HCT116 (cell line): ENCODE measurements around the gene NAGPA. TPM values are rescaled to one million over a fixed set of nuclear protein-coding genes. Genes with fewer than 3 reads are reported as not detected.
A peak's percentile ranks its signal among the peaks of the same experiment; 100 is the strongest.

ENCODE experiments used
- ATAC-seq: fragments of 200-7000 bp; cut with Tn5 transposase; 2 replicates; pipeline ENCODE4 v1.9.1; 2020; ENCODE audit warnings: mild to moderate bottlenecking, moderate library complexity
- BruUV-seq: library from RNA; stranded (reverse); fragments of 400-500 nt; replicated peaks from 2 replicates; lab custom pipeline; 2021; lab: Mats Ljungman, UMichigan
- CTCF ChIA-PET: fragments of 300-600 bp; sonication (Branson Sonifier 250); formaldehyde crosslinking; loops from one replicate; lab custom pipeline; 2021; ENCODE audit warnings: antibody characterized with exemption; lab: Charles Lee
- POLR2A ChIA-PET: fragments of 300-600, 350-600 bp; sonication (Branson Sonifier 250); formaldehyde crosslinking; loops from one replicate; lab custom pipeline; 2021; ENCODE audit warnings: antibody characterized with exemption; lab: Charles Lee
- RAD21 ChIA-PET, 2 experiments: fragments of 300-600 bp; sonication (Branson Sonifier 250); formaldehyde crosslinking; loops; one replicate each; lab custom pipeline; 2023; ENCODE audit warnings: low total read pairs in 2 of 2; ENCODE audit not compliant: uncharacterized antibody in 2 of 2, unreplicated experiment in 2 of 2, low non-redundant PET in 1 of 2; lab: Charles Lee
- DNase-seq: peaks from one replicate; pipeline ENCODE4 v3.0.0-alpha.2; 2010; ENCODE audit warnings: low read depth, low spot score
- H2AFZ ChIP-seq: fragments of 200-600 bp; shearing (Covaris generic), sonication (generic); 2 replicates; pipeline ENCODE4 v1.6.1; 2017; ENCODE audit warnings: low read depth, mixed run types, mixed read lengths, antibody characterized with exemption, low read length; ENCODE audit not compliant: poor library complexity, severe bottlenecking
- H3K27ac ChIP-seq: 2 replicates; pipeline ENCODE4 v1.5.1; 2012; ENCODE audit warnings: low read depth, low read length
- H3K27me3 ChIP-seq: fragments of 200-600 bp; sonication (generic); 2 replicates; pipeline ENCODE4 v1.6.1; 2016; ENCODE audit warnings: mixed run types, low read length, mixed read lengths; ENCODE audit not compliant: insufficient read depth
- H3K36me3 ChIP-seq, 2 experiments: fragments of 200-500 bp in 1 of 2; fragments of 200-600 bp in 1 of 2; sonication (Bioruptor generic) in 1 of 2; sonication (generic) in 1 of 2; 2 replicates each; pipeline versions ENCODE4 v1.5.1 to v1.6.1; 2014 to 2016; ENCODE audit warnings: low read length in 2 of 2, inconsistent platforms in 1 of 2, mixed read lengths in 1 of 2, mixed run types in 1 of 2; ENCODE audit not compliant: insufficient read depth in 2 of 2, control insufficient read depth in 1 of 2
- H3K4me1 ChIP-seq, 2 experiments: fragments of 200-600 bp in 1 of 2; sonication (generic) in 1 of 2; 2 replicates each; pipeline versions ENCODE4 v1.5.1 to v1.6.1; 2012 to 2017; ENCODE audit warnings: low read length in 2 of 2, inconsistent platforms in 1 of 2, mild to moderate bottlenecking in 1 of 2, mixed read lengths in 1 of 2, mixed run types in 1 of 2, moderate library complexity in 1 of 2; ENCODE audit not compliant: insufficient read depth in 2 of 2, control insufficient read depth in 1 of 2
- H3K4me2 ChIP-seq: fragments of 200-600 bp; sonication (generic); 2 replicates; pipeline ENCODE4 v1.6.1; 2017; ENCODE audit warnings: mixed run types, low read length, mixed read lengths
- H3K4me3 ChIP-seq, 2 experiments: fragments of 200-600 bp in 1 of 2; sonication (generic) in 1 of 2; replicated peaks in 1 of 2; 2 replicates each; pipeline ENCODE4 v1.5.1; 2011 to 2016; ENCODE audit warnings: low read length in 2 of 2, control low read depth in 1 of 2, low read depth in 1 of 2, mild to moderate bottlenecking in 1 of 2, mixed read lengths in 1 of 2, mixed run types in 1 of 2
- H3K79me2 ChIP-seq: fragments of 200-600 bp; sonication (generic); 2 replicates; pipeline ENCODE4 v1.6.1; 2017; ENCODE audit warnings: mild to moderate bottlenecking, mixed run types, low read length, moderate library complexity, mixed read lengths; ENCODE audit not compliant: insufficient read depth
- H3K9ac ChIP-seq: fragments of 200-600 bp; sonication (generic); 2 replicates; pipeline ENCODE4 v1.6.1; 2016; ENCODE audit warnings: low read length, mixed read lengths
- H3K9me2 ChIP-seq: fragments of 200-600 bp; sonication (generic), shearing (Covaris generic); 2 replicates; pipeline ENCODE4 v1.6.1; 2017; ENCODE audit warnings: mixed run types, mild to moderate bottlenecking, moderate library complexity; ENCODE audit not compliant: insufficient read depth
- H3K9me3 ChIP-seq, 2 experiments: fragments of 200-500 bp in 1 of 2; fragments of 200-600 bp in 1 of 2; sonication (Bioruptor generic) in 1 of 2; sonication (generic) in 1 of 2; 2 replicates each; pipeline ENCODE4 v1.6.1; 2014 to 2017; ENCODE audit warnings: low read length in 2 of 2, mixed read lengths in 2 of 2, inconsistent platforms in 1 of 2, low read depth in 1 of 2, mild to moderate bottlenecking in 1 of 2, mixed run types in 1 of 2, moderate library complexity in 1 of 2; ENCODE audit not compliant: control insufficient read depth in 1 of 2, insufficient read depth in 1 of 2
- H4K20me1 ChIP-seq: fragments of 200-600 bp; sonication (generic), shearing (Covaris generic); 2 replicates; pipeline ENCODE4 v1.6.1; 2017; ENCODE audit warnings: mixed run types, mild to moderate bottlenecking, moderate library complexity; ENCODE audit not compliant: insufficient read depth
- EGR1 ChIP-seq: IDR thresholded peaks from 2 replicates; pipeline ENCODE4 v1.6.1; 2012; ENCODE audit warnings: low read depth
- EZH2 ChIP-seq: fragments of 200-600 bp; sonication (generic); IDR thresholded peaks from 2 replicates; pipeline ENCODE4 v1.6.1; 2017; ENCODE audit warnings: antibody characterized with exemption, mixed run types
- EZH2phosphoT487 ChIP-seq: fragments of 200-600 bp; IDR thresholded peaks from 2 replicates; pipeline ENCODE4 v1.6.1; 2018; ENCODE audit warnings: antibody characterized with exemption, borderline replicate concordance
- RAD21 ChIP-seq: IDR thresholded peaks from 2 replicates; pipeline ENCODE4 v1.6.1; 2012; ENCODE audit warnings: low read depth, mild to moderate bottlenecking
- SIN3A ChIP-seq: IDR thresholded peaks from 2 replicates; pipeline ENCODE4 v1.6.1; 2012; ENCODE audit warnings: low read depth
- SP1 ChIP-seq: IDR thresholded peaks from 2 replicates; pipeline ENCODE4 v1.6.1; 2012; ENCODE audit warnings: low read depth
- TCF7L2 ChIP-seq: IDR thresholded peaks from 2 replicates; pipeline ENCODE4 v1.7.0; 2011; ENCODE audit warnings: borderline replicate concordance, inconsistent platforms; ENCODE audit not compliant: insufficient read depth, insufficient read length; ENCODE audit errors: extremely low read depth
- YY1 ChIP-seq: IDR thresholded peaks from 2 replicates; pipeline ENCODE4 v1.6.1; 2011; ENCODE audit warnings: low read length, low read depth, moderate library complexity, mild to moderate bottlenecking; ENCODE audit not compliant: insufficient replicate concordance; ENCODE audit errors: extremely low read depth
- intact Hi-C: fragments of 100-400 bp; cut with micrococcal nuclease; formaldehyde crosslinking; loops from 2 replicates; pipeline ENCODE4 v1.10.0; 2022
- total RNA-seq: library from RNA; stranded (reverse); gene quantifications from one replicate; pipeline ENCODE4 v1.2.1, GENCODE V29; 2021; ENCODE audit not compliant: unreplicated experiment
- TF ChIP-seq, protein P1 (sequence below): IDR thresholded peaks from 2 replicates; pipeline ENCODE4 v1.6.1; 2011; ENCODE audit warnings: mild to moderate bottlenecking, low read length, moderate library complexity; ENCODE audit not compliant: insufficient replicate concordance; ENCODE audit errors: extremely low read depth
- TF ChIP-seq, protein P2 (sequence below): IDR thresholded peaks from 2 replicates; pipeline ENCODE4 v1.6.1; 2012; ENCODE audit warnings: low read depth
- TF ChIP-seq, protein P3 (sequence below), 3 experiments: fragments of 200-600 bp in 1 of 3; sonication (generic) in 1 of 3; IDR thresholded peaks in 2 of 3; conservative IDR thresholded peaks in 1 of 3; 2 replicates each; pipeline ENCODE4 v1.5.1; 2012 to 2017; ENCODE audit warnings: low read depth in 2 of 3, low read length in 2 of 3, antibody characterized with exemption in 1 of 3, borderline replicate concordance in 1 of 3, control low read depth in 1 of 3, mild to moderate bottlenecking in 1 of 3, mixed read lengths in 1 of 3, mixed run types in 1 of 3, moderate library complexity in 1 of 3; ENCODE audit not compliant: insufficient read depth in 1 of 3

Gene NAGPA
- total RNA-seq, 1 experiment from 2014 or later, result 17.5 TPM

DNA sequence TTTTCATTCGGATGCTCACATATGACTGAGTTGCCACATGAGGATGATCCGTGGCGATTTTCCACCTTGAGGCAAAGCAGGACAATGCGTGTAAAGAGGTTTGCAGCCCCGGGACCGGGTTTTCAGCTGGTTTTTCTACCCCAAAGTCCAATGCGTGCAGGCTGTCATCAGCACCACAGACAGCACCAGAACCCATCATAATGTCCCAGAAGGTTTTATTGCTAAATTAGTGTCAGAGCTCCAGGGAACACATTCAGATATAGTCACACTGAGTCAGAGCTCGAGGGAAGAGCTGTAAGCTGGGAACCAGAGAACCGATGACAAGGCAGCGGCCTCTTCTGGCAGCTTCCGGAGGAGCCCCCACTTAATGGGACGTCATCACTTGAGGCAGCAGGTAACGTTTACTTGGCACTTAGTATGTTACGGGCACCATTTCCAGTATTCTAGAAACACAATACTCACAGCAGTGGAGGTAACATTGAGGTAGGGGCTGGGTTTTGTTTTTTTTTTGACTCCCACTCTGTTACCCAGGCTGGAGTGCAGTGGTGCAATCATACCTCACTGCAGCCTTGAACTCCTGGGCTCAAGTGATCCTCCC, 8.9 kb upstream of the NAGPA start:
- no peak overlapping the region for H2AFZ ChIP-seq

More for the DNA sequence above, 8.9 kb upstream of the NAGPA start:
- H3K4me3 ChIP-seq, result no peak overlapping the region; a peak in 1 of 4 replicates
- TF ChIP-seq SIN3A (no peak), EZH2phosphoT487 (no peak), YY1 (no peak), RAD21 (peak; percentile 36; the same call in 1 of the 2 replicates), EGR1 (no peak), SP1 (no peak), TCF7L2 (no peak), EZH2 (no peak)
- TF ChIP-seq, protein P1, sequence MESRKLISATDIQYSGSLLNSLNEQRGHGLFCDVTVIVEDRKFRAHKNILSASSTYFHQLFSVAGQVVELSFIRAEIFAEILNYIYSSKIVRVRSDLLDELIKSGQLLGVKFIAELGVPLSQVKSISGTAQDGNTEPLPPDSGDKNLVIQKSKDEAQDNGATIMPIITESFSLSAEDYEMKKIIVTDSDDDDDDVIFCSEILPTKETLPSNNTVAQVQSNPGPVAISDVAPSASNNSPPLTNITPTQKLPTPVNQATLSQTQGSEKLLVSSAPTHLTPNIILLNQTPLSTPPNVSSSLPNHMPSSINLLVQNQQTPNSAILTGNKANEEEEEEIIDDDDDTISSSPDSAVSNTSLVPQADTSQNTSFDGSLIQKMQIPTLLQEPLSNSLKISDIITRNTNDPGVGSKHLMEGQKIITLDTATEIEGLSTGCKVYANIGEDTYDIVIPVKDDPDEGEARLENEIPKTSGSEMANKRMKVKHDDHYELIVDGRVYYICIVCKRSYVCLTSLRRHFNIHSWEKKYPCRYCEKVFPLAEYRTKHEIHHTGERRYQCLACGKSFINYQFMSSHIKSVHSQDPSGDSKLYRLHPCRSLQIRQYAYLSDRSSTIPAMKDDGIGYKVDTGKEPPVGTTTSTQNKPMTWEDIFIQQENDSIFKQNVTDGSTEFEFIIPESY, result no peak
- TF ChIP-seq, protein P2, sequence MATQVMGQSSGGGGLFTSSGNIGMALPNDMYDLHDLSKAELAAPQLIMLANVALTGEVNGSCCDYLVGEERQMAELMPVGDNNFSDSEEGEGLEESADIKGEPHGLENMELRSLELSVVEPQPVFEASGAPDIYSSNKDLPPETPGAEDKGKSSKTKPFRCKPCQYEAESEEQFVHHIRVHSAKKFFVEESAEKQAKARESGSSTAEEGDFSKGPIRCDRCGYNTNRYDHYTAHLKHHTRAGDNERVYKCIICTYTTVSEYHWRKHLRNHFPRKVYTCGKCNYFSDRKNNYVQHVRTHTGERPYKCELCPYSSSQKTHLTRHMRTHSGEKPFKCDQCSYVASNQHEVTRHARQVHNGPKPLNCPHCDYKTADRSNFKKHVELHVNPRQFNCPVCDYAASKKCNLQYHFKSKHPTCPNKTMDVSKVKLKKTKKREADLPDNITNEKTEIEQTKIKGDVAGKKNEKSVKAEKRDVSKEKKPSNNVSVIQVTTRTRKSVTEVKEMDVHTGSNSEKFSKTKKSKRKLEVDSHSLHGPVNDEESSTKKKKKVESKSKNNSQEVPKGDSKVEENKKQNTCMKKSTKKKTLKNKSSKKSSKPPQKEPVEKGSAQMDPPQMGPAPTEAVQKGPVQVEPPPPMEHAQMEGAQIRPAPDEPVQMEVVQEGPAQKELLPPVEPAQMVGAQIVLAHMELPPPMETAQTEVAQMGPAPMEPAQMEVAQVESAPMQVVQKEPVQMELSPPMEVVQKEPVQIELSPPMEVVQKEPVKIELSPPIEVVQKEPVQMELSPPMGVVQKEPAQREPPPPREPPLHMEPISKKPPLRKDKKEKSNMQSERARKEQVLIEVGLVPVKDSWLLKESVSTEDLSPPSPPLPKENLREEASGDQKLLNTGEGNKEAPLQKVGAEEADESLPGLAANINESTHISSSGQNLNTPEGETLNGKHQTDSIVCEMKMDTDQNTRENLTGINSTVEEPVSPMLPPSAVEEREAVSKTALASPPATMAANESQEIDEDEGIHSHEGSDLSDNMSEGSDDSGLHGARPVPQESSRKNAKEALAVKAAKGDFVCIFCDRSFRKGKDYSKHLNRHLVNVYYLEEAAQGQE, result no peak; the same call in 1 of the 2 replicates
- TF ChIP-seq, protein P3, sequence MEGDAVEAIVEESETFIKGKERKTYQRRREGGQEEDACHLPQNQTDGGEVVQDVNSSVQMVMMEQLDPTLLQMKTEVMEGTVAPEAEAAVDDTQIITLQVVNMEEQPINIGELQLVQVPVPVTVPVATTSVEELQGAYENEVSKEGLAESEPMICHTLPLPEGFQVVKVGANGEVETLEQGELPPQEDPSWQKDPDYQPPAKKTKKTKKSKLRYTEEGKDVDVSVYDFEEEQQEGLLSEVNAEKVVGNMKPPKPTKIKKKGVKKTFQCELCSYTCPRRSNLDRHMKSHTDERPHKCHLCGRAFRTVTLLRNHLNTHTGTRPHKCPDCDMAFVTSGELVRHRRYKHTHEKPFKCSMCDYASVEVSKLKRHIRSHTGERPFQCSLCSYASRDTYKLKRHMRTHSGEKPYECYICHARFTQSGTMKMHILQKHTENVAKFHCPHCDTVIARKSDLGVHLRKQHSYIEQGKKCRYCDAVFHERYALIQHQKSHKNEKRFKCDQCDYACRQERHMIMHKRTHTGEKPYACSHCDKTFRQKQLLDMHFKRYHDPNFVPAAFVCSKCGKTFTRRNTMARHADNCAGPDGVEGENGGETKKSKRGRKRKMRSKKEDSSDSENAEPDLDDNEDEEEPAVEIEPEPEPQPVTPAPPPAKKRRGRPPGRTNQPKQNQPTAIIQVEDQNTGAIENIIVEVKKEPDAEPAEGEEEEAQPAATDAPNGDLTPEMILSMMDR (IDR thresholded peaks at IDR 0.05 in 2 of 3, conservative IDR thresholded peaks at IDR 0.05 in 1 of 3; ENCODE audit: borderline replicate concordance in 1 of 3, insufficient read depth in 1 of 3, low read depth in 2 of 3, low read length in 2 of 3), result peak in 2 of 3 experiments; percentile 28 to 30; a peak in 3 of 6 replicates
- H3K9ac ChIP-seq, result peak overlapping the region; percentile 7
- peak; percentile 27 for DNase-seq
- BruUV-seq, result no TSS peak
- peak overlapping the region; percentile 58 for H3K4me2 ChIP-seq
- intact Hi-C loops, result no loop called here
- peak; percentile 67 for ATAC-seq
- no peaks in the 10 kb centered on the region for H3K9me3 ChIP-seq
- no peaks in the 10 kb centered on the region for H3K79me2 ChIP-seq
- ChIA-PET RAD21 (no interaction called here), CTCF (interaction anchor here (0.8 to 1.0 kb wide), 2 partner anchors 17 to 240 kb away, joined by 3 read pairs; partner anchors contain the start of gene ROGDI), POLR2A (no interaction called here)
- peaks cover 15 to 29% of the 10 kb centered on the region in 2 experiments for H3K4me1 ChIP-seq
- no peaks in the 10 kb centered on the region for H3K9me2 ChIP-seq
- H3K36me3 ChIP-seq, result no peaks in the 10 kb centered on the region
- no peaks in the 10 kb centered on the region for H3K27me3 ChIP-seq
- H3K27ac ChIP-seq, result no peak overlapping the region
- H4K20me1 ChIP-seq, result no peaks in the 10 kb centered on the region
